Vagina (tissue), 2 donors: Measurements from ENCODE around the gene GLIPR2. TPM values are rescaled to one million over a fixed set of nuclear protein-coding genes. Genes with fewer than 3 reads are reported as not detected.
A peak's percentile ranks its signal among the peaks of the same experiment; 100 is the strongest.
"Not testable (repeated sequence)": the region's sequence is repeated elsewhere in the genome, so short reads cannot be mapped to it uniquely, and the experiment has no call there.

Experiments used
- DNase-seq, 2 donors: peaks; one replicate each; pipeline ENCODE4 v3.0.0-alpha.2; 2017; ENCODE audit errors: extremely low spot score in 2 of 2
- H3K27ac ChIP-seq: fragments of 200-600 bp; sonication (generic); one replicate; pipeline ENCODE4 v1.5.1; 2019
- H3K27me3 ChIP-seq: fragments of 200-600 bp; sonication (generic); one replicate; pipeline ENCODE4 v1.5.1; 2019
- H3K36me3 ChIP-seq, 2 donors: fragments of 200-600 bp; sonication (generic); one replicate each; pipeline ENCODE4 v1.5.1; 2017 to 2019
- H3K4me1 ChIP-seq: fragments of 200-600 bp; sonication (generic); one replicate; pipeline ENCODE4 v1.5.1; 2019
- H3K4me3 ChIP-seq, 2 donors: fragments of 200-600 bp; sonication (generic); 1 replicate in 1 of 2; 2 replicates in 1 of 2; pipeline ENCODE4 v1.5.1; 2016 to 2019
- H3K9me3 ChIP-seq: fragments of 200-600 bp; sonication (generic); one replicate; pipeline ENCODE4 v1.5.1; 2019
- CTCF ChIP-seq, 3 experiments: fragments of 450-650 bp in 2 of 3; fragments of 200-600 bp in 1 of 3; sonication (generic) in 1 of 3; IDR thresholded peaks; one replicate each; pipeline ENCODE4 v1.5.1; 2017 to 2019; ENCODE audit warnings: antibody characterized with exemption in 3 of 3, mild to moderate bottlenecking in 2 of 3, moderate library complexity in 2 of 3
- POLR2A ChIP-seq, 2 donors: fragments of 450-650 bp; IDR thresholded peaks; one replicate each; pipeline ENCODE4 v1.6.1; 2017; ENCODE audit warnings: antibody characterized with exemption in 2 of 2, mild to moderate bottlenecking in 2 of 2, moderate library complexity in 2 of 2
- POLR2AphosphoS5 ChIP-seq, 2 donors: sonication (generic); formaldehyde crosslinking; IDR thresholded peaks; one replicate each; pipeline ENCODE4 v1.9.0; 2017; ENCODE audit warnings: antibody characterized with exemption in 2 of 2, mild to moderate bottlenecking in 2 of 2, low read depth in 1 of 2; ENCODE audit not compliant: insufficient read depth in 1 of 2
- intact Hi-C: fragments of 100-400 bp; cut with DNase I; formaldehyde crosslinking; loops from one replicate; pipeline ENCODE4 v1.15.1; 2023
- total RNA-seq: library from RNA; depleted of rRNA; stranded (reverse); fragments of >200 nt; gene quantifications from one replicate; pipeline ENCODE4 v1.2.3, GENCODE V29; 2016

GLIPR2 gene
- total RNA-seq, 1 donor from 2014 or later, result 34.9 TPM

- intact Hi-C loops, result no loop called here
- TF ChIP-seq POLR2A (IDR thresholded peaks at IDR 0.05) (no peak), CTCF (IDR thresholded peaks at IDR 0.05) (no peak), POLR2AphosphoS5 (IDR thresholded peaks at IDR 0.05; ENCODE audit: insufficient read depth in 1 of 2, low read depth in 1 of 2) (peak in 1 of 2 donors; percentile 26)
- DNase-seq, result no peak
- Histone ChIP-seq H3K27ac (peak overlapping the region; percentile 89), H3K9me3 (no peaks in the 10 kb centered on the region), H3K27me3 (no peaks in the 10 kb centered on the region), H3K36me3 (peaks cover 0 to 6% of the 10 kb centered on the region in 2 donors), H3K4me3 (no peak overlapping the region), H3K4me1 (peaks cover 34% of the 10 kb centered on the region)
Observed at GRCh38 chr9:36158917-36159316, 22.4 kb downstream of the GLIPR2 start.

DNA sequence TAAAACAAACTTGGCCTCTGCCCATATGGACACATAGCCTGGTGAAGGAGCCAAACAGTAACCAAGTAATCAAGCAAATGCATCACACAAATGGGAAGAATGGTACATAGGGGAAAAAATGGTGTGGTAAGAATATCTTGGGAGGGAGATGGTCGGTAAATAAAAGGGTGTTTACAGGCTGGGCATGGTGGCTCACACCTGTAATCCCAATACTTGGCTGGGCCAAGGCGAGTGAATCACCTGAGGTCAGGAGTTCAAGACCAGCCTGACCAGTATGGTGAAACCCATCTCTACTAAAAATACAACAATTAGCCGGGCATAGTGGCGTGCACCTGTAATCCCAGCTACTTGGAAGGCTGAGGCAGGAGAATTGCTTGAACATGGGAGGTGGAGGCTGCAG is 23.0 kb downstream of the GLIPR2 start:
- DNase-seq, intact Hi-C loops, H3K36me3 ChIP-seq, H3K9me3 ChIP-seq, H3K4me3 ChIP-seq, H3K27me3 ChIP-seq: not testable (repeated sequence)
- Histone ChIP-seq H3K27ac (peak overlapping the region; percentile 89), H3K4me1 (peaks cover 35% of the 10 kb centered on the region)

DNA sequence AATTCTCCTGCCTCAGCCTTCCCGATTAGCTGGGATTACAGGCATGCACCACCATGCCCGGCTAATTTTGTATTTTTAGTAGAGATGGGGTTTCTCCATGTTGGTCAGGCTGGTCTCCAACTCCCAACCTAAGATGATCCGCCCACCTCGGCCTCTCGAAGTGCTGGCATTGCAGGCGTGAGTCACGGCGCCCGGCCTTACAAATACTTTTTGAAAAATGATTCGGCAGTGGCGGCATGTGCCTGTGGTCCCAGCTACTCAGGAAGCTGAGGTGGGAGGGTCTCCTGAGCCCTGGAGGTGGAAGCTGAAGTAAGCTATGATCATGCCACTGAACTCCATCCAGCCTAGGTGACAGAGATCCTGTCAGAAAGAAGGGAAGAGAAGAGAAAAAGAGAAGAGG is 23.6 kb downstream of the GLIPR2 start:
- H3K36me3 ChIP-seq, DNase-seq, H3K4me3 ChIP-seq, intact Hi-C loops, H3K9me3 ChIP-seq, H3K27me3 ChIP-seq: not testable (repeated sequence)
- H3K4me1 ChIP-seq, result peaks cover 32% of the 10 kb centered on the region
- peak overlapping the region; percentile 89 for H3K27ac ChIP-seq

DNA sequence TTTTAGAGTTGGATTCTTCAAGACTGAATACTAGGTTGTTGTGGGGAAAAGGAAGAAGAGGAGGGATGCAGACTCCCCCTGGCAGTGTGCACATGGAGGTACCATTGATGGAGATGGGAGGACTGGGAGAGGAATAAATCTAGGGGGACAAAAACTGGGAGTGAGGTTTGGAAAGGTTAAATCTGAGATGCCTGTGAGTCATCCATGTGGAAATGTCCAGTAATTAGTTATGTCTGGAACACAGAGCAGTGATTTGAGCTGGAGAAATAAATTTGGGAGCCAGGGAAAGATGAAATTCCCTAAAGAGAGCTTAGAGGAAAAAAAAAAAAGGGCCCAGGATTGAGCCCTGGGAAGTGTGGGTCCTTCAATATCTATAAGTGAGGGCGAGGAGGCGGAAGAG is 24.7 kb downstream of the GLIPR2 start:
- H3K9me3 ChIP-seq, result no peaks in the 10 kb centered on the region
- TF ChIP-seq POLR2A (IDR thresholded peaks at IDR 0.05) (no peak), CTCF (IDR thresholded peaks at IDR 0.05) (no peak), POLR2AphosphoS5 (IDR thresholded peaks at IDR 0.05; ENCODE audit: insufficient read depth in 1 of 2, low read depth in 1 of 2) (peak in 1 of 2 donors; percentile 12)
- peaks cover 0 to 6% of the 10 kb centered on the region in 2 donors for H3K36me3 ChIP-seq
- H3K27me3 ChIP-seq, result no peaks in the 10 kb centered on the region
- no peak for DNase-seq
- peak overlapping the region; percentile 89 for H3K27ac ChIP-seq
- H3K4me3 ChIP-seq, result no peak overlapping the region
- intact Hi-C loops, result no loop called here
- peaks cover 40% of the 10 kb centered on the region for H3K4me1 ChIP-seq

- Histone ChIP-seq H3K27me3 (no peaks in the 10 kb centered on the region), H3K27ac (peak overlapping the region; percentile 89), H3K4me3 (no peak overlapping the region), H3K4me1 (peaks cover 46% of the 10 kb centered on the region), H3K9me3 (no peaks in the 10 kb centered on the region), H3K36me3 (no peaks in the 10 kb centered on the region)
- intact Hi-C loops, result no loop called here
- TF ChIP-seq POLR2A (IDR thresholded peaks at IDR 0.05) (no peak), CTCF (IDR thresholded peaks at IDR 0.05) (no peak), POLR2AphosphoS5 (IDR thresholded peaks at IDR 0.05; ENCODE audit: insufficient read depth in 1 of 2, low read depth in 1 of 2) (no peak)
- DNase-seq, result no peak
Observed at GRCh38 chr9:36162211-36162738, 25.7 kb downstream of the GLIPR2 start.

GRCh38 chr9:36163049-36163785 is 26.7 kb downstream of the GLIPR2 start:
- H3K4me3 ChIP-seq, result no peak overlapping the region
- H3K27ac ChIP-seq, result peak overlapping the region; percentile 89
- H3K4me1 ChIP-seq, result peaks cover 46% of the 10 kb centered on the region
- H3K36me3 ChIP-seq, result no peaks in the 10 kb centered on the region
- DNase-seq, result no peak
- H3K27me3 ChIP-seq, result no peaks in the 10 kb centered on the region
- H3K9me3 ChIP-seq, result no peaks in the 10 kb centered on the region
- peak in 1 of 2 donors; percentile 79 for TF ChIP-seq POLR2AphosphoS5 (IDR thresholded peaks at IDR 0.05; ENCODE audit: insufficient read depth in 1 of 2, low read depth in 1 of 2)
- TF ChIP-seq CTCF (IDR thresholded peaks at IDR 0.05), result no peak
- TF ChIP-seq POLR2A (IDR thresholded peaks at IDR 0.05), result no peak
- intact Hi-C loops, result no loop called here
